ENCODE data around the gene DNAH8. TPM values are rescaled to one million over a fixed set of nuclear protein-coding genes. Genes with fewer than 3 reads are reported as not detected.

DNAH8 gene
- total RNA-seq, 4 donors from 2014 or later, result not detected

DNA sequence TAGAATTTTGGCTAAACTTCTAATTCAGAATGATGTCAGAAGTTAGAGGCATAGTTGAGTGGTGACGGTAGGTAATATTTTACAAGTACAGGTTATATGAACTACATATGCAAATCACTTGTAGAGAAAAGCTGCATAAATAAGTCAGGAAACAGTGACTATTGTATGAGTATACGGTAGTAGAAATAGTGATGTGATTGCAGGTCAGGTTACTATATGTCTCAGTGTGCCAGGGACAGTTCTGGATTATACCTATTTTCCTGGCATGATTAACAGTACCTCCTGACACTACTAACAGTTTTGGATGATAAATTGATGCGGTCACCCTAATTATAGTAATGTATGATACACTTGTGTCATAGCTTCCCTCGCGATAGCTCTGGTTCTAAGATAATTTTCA is 9.2 kb downstream of the DNAH8 start:
- H3K4me1 ChIP-seq, result no peaks in the 10 kb centered on the region
- ATAC-seq, result no peak
- no peak overlapping the region for H3K4me3 ChIP-seq
- in situ Hi-C loops (cut with MboI; ENCODE audit: low sequenced_read_pairs in 4 of 4) (no loop called here), intact Hi-C loops (cut with DNase I; ENCODE audit: low total_unique reads) (no loop called here)
- no peak for DNase-seq
- H3K36me3 ChIP-seq, result no peaks in the 10 kb centered on the region
- TF ChIP-seq POLR2A (IDR thresholded peaks at IDR 0.05), result no peak
- TF ChIP-seq CTCF (IDR thresholded peaks at IDR 0.05 in 4 of 5, conservative IDR thresholded peaks at IDR 0.05 in 1 of 5), result no peak
- no peaks in the 10 kb centered on the region for H3K9me3 ChIP-seq
- no peak overlapping the region for H3K27ac ChIP-seq
- H3K27me3 ChIP-seq, result peaks cover 0 to 6% (median 5%) of the 10 kb centered on the region in 3 donors

DNA sequence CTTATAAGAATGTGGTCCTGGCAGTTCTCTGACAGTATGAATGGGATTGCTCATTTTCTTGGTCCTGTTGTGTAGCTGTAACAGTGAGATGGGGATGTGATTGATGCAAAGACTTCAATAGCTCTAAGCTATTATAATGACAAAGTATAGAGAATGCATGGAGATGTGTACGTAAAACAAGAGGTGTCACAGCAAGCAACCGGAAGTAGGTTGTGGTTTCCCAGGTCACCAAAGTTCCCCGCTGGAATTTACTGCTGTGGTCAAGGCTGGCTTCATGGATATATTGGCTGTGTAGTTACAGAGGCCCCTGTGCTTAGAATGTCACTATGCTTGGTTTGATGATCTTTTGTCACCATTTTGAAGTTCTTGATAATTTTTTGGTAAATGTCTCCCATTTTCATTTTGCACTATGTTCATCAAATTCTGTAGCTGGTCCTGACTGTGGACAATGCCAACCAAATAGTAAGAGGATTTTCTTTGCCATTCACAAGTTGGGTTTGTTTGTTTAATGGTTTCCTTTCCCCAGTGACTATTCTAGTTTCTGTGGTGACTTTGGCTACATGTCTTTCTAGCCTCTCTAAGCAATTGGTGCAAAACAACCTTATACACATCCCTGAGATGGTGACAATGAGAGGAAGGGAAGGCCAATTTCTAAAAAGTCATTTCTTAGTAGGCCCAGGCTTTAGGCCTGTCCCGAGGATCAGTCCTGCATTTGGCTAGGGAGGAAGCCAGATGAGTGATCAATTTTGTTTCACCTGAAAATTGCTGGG is 10.5 kb downstream of the DNAH8 start:
- Histone ChIP-seq H3K4me3 (no peak overlapping the region), H3K27ac (no peak overlapping the region), H3K4me1 (no peaks in the 10 kb centered on the region), H3K36me3 (no peaks in the 10 kb centered on the region), H3K27me3 (no peaks in the 10 kb centered on the region), H3K9me3 (no peaks in the 10 kb centered on the region)
- TF ChIP-seq CTCF (IDR thresholded peaks at IDR 0.05 in 4 of 5, conservative IDR thresholded peaks at IDR 0.05 in 1 of 5) (no peak), POLR2A (IDR thresholded peaks at IDR 0.05) (no peak)
- no peak for ATAC-seq
- DNase-seq, result no peak
- in situ Hi-C loops (cut with MboI; ENCODE audit: low sequenced_read_pairs in 4 of 4), result no loop called here
- intact Hi-C loops (cut with DNase I; ENCODE audit: low total_unique reads), result no loop called here

GRCh38 chr6:38728203-38728602 is 13.1 kb downstream of the DNAH8 start:
- Histone ChIP-seq H3K27me3 (no peaks in the 10 kb centered on the region), H3K9me3 (no peaks in the 10 kb centered on the region), H3K4me3 (no peak overlapping the region), H3K27ac (no peak overlapping the region), H3K36me3 (no peaks in the 10 kb centered on the region), H3K4me1 (no peaks in the 10 kb centered on the region)
- ATAC-seq (no peak), DNase-seq (no peak)
- TF ChIP-seq POLR2A (IDR thresholded peaks at IDR 0.05) (no peak), CTCF (IDR thresholded peaks at IDR 0.05 in 4 of 5, conservative IDR thresholded peaks at IDR 0.05 in 1 of 5) (no peak)
- intact Hi-C loops (cut with DNase I; ENCODE audit: low total_unique reads) (no loop called here), in situ Hi-C loops (cut with MboI; ENCODE audit: low sequenced_read_pairs in 4 of 4) (no loop called here)

GRCh38 chr6:38730140-38730862 is 15.2 kb downstream of the DNAH8 start:
- H3K4me1 ChIP-seq, result no peaks in the 10 kb centered on the region
- DNase-seq, result no peak
- H3K27me3 ChIP-seq, result no peaks in the 10 kb centered on the region
- in situ Hi-C loops (cut with MboI; ENCODE audit: low sequenced_read_pairs in 4 of 4), result no loop called here
- no peaks in the 10 kb centered on the region for H3K9me3 ChIP-seq
- intact Hi-C loops (cut with DNase I; ENCODE audit: low total_unique reads), result no loop called here
- H3K36me3 ChIP-seq, result no peaks in the 10 kb centered on the region
- TF ChIP-seq POLR2A (IDR thresholded peaks at IDR 0.05) (no peak), CTCF (IDR thresholded peaks at IDR 0.05 in 4 of 5, conservative IDR thresholded peaks at IDR 0.05 in 1 of 5) (no peak)
- H3K27ac ChIP-seq, result no peak overlapping the region
- no peak for ATAC-seq
- H3K4me3 ChIP-seq, result no peak overlapping the region

All from gastrocnemius medialis (tissue), 4 donors.